Trophoblast cell (in vitro differentiated cells and primary cell): ENCODE measurements around the gene SATB2.

Experiments
- DNase-seq, 2 donors: peaks; one replicate each; pipeline ENCODE4 v3.0.0-alpha.2; 2016
- H2AFZ ChIP-seq: 2 replicates; pipeline ENCODE4 v1.6.1; 2013; ENCODE audit warnings: low read length, moderate library complexity, mild to moderate bottlenecking; ENCODE audit not compliant: insufficient read depth, poor library complexity
- H2AK5ac ChIP-seq: 2 replicates; pipeline ENCODE4 v1.6.1; 2013; ENCODE audit warnings: mild to moderate bottlenecking, low read length
- H2BK120ac ChIP-seq: 2 replicates; pipeline ENCODE4 v1.6.1; 2013; ENCODE audit warnings: low read length, mild to moderate bottlenecking, moderate library complexity; ENCODE audit not compliant: insufficient read depth, poor library complexity
- H2BK12ac ChIP-seq: 2 replicates; pipeline ENCODE4 v1.6.1; 2013; ENCODE audit warnings: mild to moderate bottlenecking, low read length, moderate library complexity
- H2BK5ac ChIP-seq: 2 replicates; pipeline ENCODE4 v1.6.1; 2013; ENCODE audit warnings: low read length, low read depth, moderate library complexity, mild to moderate bottlenecking; ENCODE audit not compliant: poor library complexity
- H3K14ac ChIP-seq: 2 replicates; pipeline ENCODE4 v1.6.1; 2013; ENCODE audit warnings: mild to moderate bottlenecking, low read length
- H3K18ac ChIP-seq: 2 replicates; pipeline ENCODE4 v1.6.1; 2013; ENCODE audit warnings: mild to moderate bottlenecking, low read length
- H3K23ac ChIP-seq: 2 replicates; pipeline ENCODE4 v1.6.1; 2013; ENCODE audit warnings: low read length
- H3K27ac ChIP-seq: 2 replicates; pipeline ENCODE4 v1.5.1; 2013; ENCODE audit warnings: low read depth, mild to moderate bottlenecking, inconsistent platforms, low read length, moderate library complexity
- H3K27me3 ChIP-seq: 2 replicates; pipeline ENCODE4 v1.6.1; 2013; ENCODE audit warnings: inconsistent platforms, mild to moderate bottlenecking, low read length, moderate library complexity; ENCODE audit not compliant: insufficient read depth
- H3K36me3 ChIP-seq, 2 experiments: 1 replicate in 1 of 2; 2 replicates in 1 of 2; pipeline ENCODE4 v1.6.1; 2013; ENCODE audit warnings: low read length in 2 of 2, mild to moderate bottlenecking in 2 of 2, moderate library complexity in 1 of 2; ENCODE audit not compliant: insufficient read depth in 2 of 2, control insufficient read depth in 1 of 2
- H3K4ac ChIP-seq: 2 replicates; pipeline ENCODE4 v1.6.1; 2013; ENCODE audit warnings: low read depth, mild to moderate bottlenecking, low read length, moderate library complexity
- H3K4me1 ChIP-seq, 2 experiments: 1 replicate in 1 of 2; 2 replicates in 1 of 2; pipeline ENCODE4 v1.6.1; 2013; ENCODE audit warnings: low read length in 2 of 2, mild to moderate bottlenecking in 2 of 2, moderate library complexity in 1 of 2; ENCODE audit not compliant: insufficient read depth in 2 of 2, control insufficient read depth in 1 of 2
- H3K4me2 ChIP-seq: 2 replicates; pipeline ENCODE4 v1.6.1; 2013; ENCODE audit warnings: inconsistent platforms, mild to moderate bottlenecking, low read length, moderate library complexity
- H3K4me3 ChIP-seq: 2 replicates; pipeline ENCODE4 v1.5.1; 2013; ENCODE audit warnings: mild to moderate bottlenecking, low read depth, low read length, inconsistent platforms
- H3K79me1 ChIP-seq: one replicate; pipeline ENCODE4 v1.6.1; 2013; ENCODE audit warnings: low read length
- H3K79me2 ChIP-seq: 2 replicates; pipeline ENCODE4 v1.6.1; 2013; ENCODE audit warnings: low read length, mild to moderate bottlenecking; ENCODE audit not compliant: control insufficient read depth, insufficient read depth, poor library complexity
- H3K9ac ChIP-seq: 2 replicates; pipeline ENCODE4 v1.6.1; 2013; ENCODE audit warnings: mild to moderate bottlenecking, low read length
- H3K9me3 ChIP-seq: 2 replicates; pipeline ENCODE4 v1.6.1; 2013; ENCODE audit warnings: low read depth, mild to moderate bottlenecking, control low read depth, inconsistent platforms, low read length; ENCODE audit not compliant: insufficient read depth
- H4K12ac ChIP-seq: 2 replicates; pipeline ENCODE4 v1.6.1; 2013; ENCODE audit warnings: low read depth, mild to moderate bottlenecking, low read length, moderate library complexity
- H4K8ac ChIP-seq: 2 replicates; pipeline ENCODE4 v1.6.1; 2013; ENCODE audit warnings: low read depth, mild to moderate bottlenecking, low read length, moderate library complexity
- H4K91ac ChIP-seq: one replicate; pipeline ENCODE4 v1.6.1; 2013; ENCODE audit warnings: low read depth, mild to moderate bottlenecking, low read length, moderate library complexity
- WGBS: extraction: QIAGEN DNeasy Blood & Tissue Kit; methylation state at CpG from one replicate; pipeline ENCODE4 v1.1.7; 2013; ENCODE audit warnings: missing lambda C conversion rate; ENCODE audit not compliant: insufficient read length, insufficient coverage; ENCODE audit errors: extremely low coverage; 5-methylcytosine and 5-hydroxymethylcytosine counted together

The SATB2 gene

GRCh38 chr2:199273042-199273511, 184.7 kb downstream of the SATB2 start:
- Histone ChIP-seq H3K14ac (no peak overlapping the region), H3K9me3 (no peaks in the 10 kb centered on the region), H4K12ac (no peak overlapping the region), H3K23ac (no peak overlapping the region), H2BK120ac (no peak overlapping the region), H3K9ac (no peak overlapping the region), H3K4me1 (no peaks in the 10 kb centered on the region), H4K91ac (no peak overlapping the region), H2AK5ac (no peak overlapping the region), H3K36me3 (no peaks in the 10 kb centered on the region), H3K79me2 (no peaks in the 10 kb centered on the region), H3K4me2 (no peak overlapping the region), H3K4me3 (no peak overlapping the region), H2AFZ (no peak overlapping the region), H2BK12ac (no peak overlapping the region), H3K18ac (no peak overlapping the region), H4K8ac (no peak overlapping the region), H2BK5ac (no peak overlapping the region), H3K79me1 (no peaks in the 10 kb centered on the region), H3K27me3 (no peaks in the 10 kb centered on the region), H3K27ac (no peak overlapping the region), H3K4ac (no peak overlapping the region)
- no peak for DNase-seq
- WGBS: no CpG with 5 or more reads among the region's 1 CpG

DNA sequence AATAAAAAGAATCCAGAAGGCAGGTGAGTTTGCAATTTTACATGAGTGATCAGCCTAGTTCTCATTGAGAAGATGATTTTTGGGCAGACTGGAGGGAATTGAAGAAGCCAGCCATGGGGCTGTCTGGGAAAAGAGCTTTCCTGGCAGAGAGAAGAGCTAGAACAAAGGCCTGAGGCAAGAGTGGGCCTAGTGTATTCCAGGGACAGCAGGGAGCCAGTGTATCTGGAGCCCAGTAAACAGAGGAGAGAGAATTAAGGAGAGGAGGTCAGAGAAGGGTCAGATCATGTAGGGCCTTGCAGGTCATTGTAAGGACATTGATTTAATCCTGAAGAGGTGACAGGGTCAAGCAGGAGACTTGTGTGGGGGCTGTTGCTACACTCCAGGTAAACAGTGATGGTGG, 195.8 kb downstream of the SATB2 start:
- H3K4me1 ChIP-seq: no peaks in the 10 kb centered on the region
- no peak overlapping the region for H4K91ac ChIP-seq
- no peak overlapping the region for H3K4ac ChIP-seq
- H2AK5ac ChIP-seq: no peak overlapping the region
- H3K4me2 ChIP-seq: no peak overlapping the region
- no peak overlapping the region for H3K9ac ChIP-seq
- peaks cover 2% of the 10 kb centered on the region for H3K9me3 ChIP-seq
- H3K23ac ChIP-seq: no peak overlapping the region
- no peak overlapping the region for H2BK120ac ChIP-seq
- no peak for DNase-seq
- H4K12ac ChIP-seq: no peak overlapping the region
- H3K4me3 ChIP-seq: no peak overlapping the region
- no peak overlapping the region for H2BK12ac ChIP-seq
- H3K79me2 ChIP-seq: no peaks in the 10 kb centered on the region
- no peak overlapping the region for H2BK5ac ChIP-seq
- H3K27ac ChIP-seq: no peak overlapping the region
- no peak overlapping the region for H3K18ac ChIP-seq
- H2AFZ ChIP-seq: no peak overlapping the region
- H3K79me1 ChIP-seq: no peaks in the 10 kb centered on the region
- no peaks in the 10 kb centered on the region for H3K27me3 ChIP-seq
- H3K36me3 ChIP-seq: no peaks in the 10 kb centered on the region
- H4K8ac ChIP-seq: no peak overlapping the region
- H3K14ac ChIP-seq: no peak overlapping the region

- Histone ChIP-seq H2BK120ac (no peak overlapping the region), H2BK12ac (no peak overlapping the region), H4K91ac (no peak overlapping the region), H3K4me3 (no peak overlapping the region), H3K79me2 (no peaks in the 10 kb centered on the region), H3K27me3 (no peaks in the 10 kb centered on the region), H3K27ac (no peak overlapping the region), H3K79me1 (no peaks in the 10 kb centered on the region), H3K23ac (no peak overlapping the region), H2BK5ac (no peak overlapping the region), H2AFZ (no peak overlapping the region), H3K4ac (no peak overlapping the region), H3K4me1 (no peaks in the 10 kb centered on the region), H3K18ac (no peak overlapping the region), H3K9me3 (peaks cover 2% of the 10 kb centered on the region), H3K14ac (no peak overlapping the region), H3K4me2 (no peak overlapping the region), H2AK5ac (no peak overlapping the region), H4K12ac (no peak overlapping the region), H3K9ac (no peak overlapping the region), H4K8ac (no peak overlapping the region), H3K36me3 (no peaks in the 10 kb centered on the region)
- no CpG with 5 or more reads among the region's 1 CpG for WGBS
- no peak for DNase-seq
These were observed 196.5 kb downstream of the SATB2 start for GRCh38 chr2:199261239-199261638.

- H4K12ac ChIP-seq: no peak overlapping the region
These were observed 198.1 kb downstream of the SATB2 start for GRCh38 chr2:199259671-199260070.

More at GRCh38 chr2:199259671-199260070, 198.1 kb downstream of the SATB2 start:
- Histone ChIP-seq H3K4me1 (no peaks in the 10 kb centered on the region), H4K91ac (no peak overlapping the region), H3K18ac (no peak overlapping the region), H3K9ac (no peak overlapping the region), H4K8ac (no peak overlapping the region), H3K27ac (no peak overlapping the region), H3K79me2 (no peaks in the 10 kb centered on the region), H3K4me2 (no peak overlapping the region), H3K4ac (no peak overlapping the region), H3K9me3 (peaks cover 2% of the 10 kb centered on the region), H2AK5ac (no peak overlapping the region), H3K27me3 (no peaks in the 10 kb centered on the region), H3K79me1 (no peaks in the 10 kb centered on the region), H3K4me3 (no peak overlapping the region), H3K14ac (no peak overlapping the region), H3K23ac (no peak overlapping the region), H2BK12ac (no peak overlapping the region), H3K36me3 (no peaks in the 10 kb centered on the region), H2BK120ac (no peak overlapping the region), H2BK5ac (no peak overlapping the region), H2AFZ (no peak overlapping the region)
- WGBS: no CpG with 5 or more reads among the region's 2 CpGs
- DNase-seq: no peak
